GM21528 (cell line): ENCODE data around the gene OR51B2.
A peak's percentile ranks its signal among the peaks of the same experiment; 100 is the strongest.

Source experiments
- ATAC-seq: cut with Tn5 transposase; IDR thresholded peaks from one replicate; pipeline ENCODE4 v1.9.1; 2021; ENCODE audit warnings: mild to moderate bottlenecking, moderate library complexity; ENCODE audit not compliant: unreplicated experiment, low FRiP score

The OR51B2 gene

DNA sequence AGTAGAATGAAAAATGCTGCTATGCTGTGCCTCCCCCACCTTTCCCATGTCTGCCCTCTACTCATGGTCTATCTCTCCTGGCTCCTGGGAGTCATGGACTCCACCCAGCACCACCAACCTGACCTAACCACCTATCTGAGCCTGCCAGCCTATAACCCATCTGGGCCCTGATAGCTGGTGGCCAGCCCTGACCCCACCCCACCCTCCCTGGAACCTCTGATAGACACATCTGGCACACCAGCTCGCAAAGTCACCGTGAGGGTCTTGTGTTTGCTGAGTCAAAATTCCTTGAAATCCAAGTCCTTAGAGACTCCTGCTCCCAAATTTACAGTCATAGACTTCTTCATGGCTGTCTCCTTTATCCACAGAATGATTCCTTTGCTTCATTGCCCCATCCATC is 39.5 kb downstream of the OR51B2 start:
- ATAC-seq = no peak

DNA sequence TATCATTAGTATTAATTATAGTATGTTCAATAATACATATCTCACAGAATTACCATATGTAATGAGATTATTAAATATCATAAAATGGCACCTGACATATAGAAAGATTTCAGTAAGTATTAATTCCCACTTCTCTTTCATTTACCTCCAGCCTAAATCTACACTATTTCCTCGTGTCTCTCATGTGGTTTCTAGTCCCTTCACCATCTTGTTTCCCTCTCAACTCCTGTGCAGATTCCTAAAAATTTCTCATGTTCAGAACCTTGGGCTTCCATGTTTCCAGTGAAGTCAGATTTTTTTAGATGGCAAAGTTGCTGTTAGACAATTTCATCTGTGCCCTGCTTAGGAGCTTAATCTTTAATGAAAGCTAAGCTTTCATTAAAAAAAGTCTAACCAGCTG is 40.2 kb downstream of the OR51B2 start:
- ATAC-seq = no peak

DNA sequence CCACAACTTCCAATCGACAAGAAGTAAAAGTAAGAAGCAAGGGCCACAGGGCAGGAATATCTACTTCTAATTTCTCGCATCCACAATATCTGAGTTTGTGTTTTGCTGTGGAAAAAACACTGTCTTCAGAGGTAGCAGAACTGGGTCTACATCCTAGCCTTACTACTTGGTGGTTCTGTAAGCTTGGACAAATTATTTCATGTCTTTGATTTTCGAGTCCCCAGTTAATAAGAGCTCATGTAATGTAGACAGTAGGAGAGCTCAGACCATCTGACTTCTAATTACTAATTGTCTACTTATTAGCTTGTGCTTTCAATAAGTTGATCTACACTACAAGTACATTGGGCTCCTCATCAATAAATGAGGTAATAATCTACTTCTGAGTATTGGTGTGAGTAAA is 41.0 kb downstream of the OR51B2 start:
- ATAC-seq = no peak

DNA sequence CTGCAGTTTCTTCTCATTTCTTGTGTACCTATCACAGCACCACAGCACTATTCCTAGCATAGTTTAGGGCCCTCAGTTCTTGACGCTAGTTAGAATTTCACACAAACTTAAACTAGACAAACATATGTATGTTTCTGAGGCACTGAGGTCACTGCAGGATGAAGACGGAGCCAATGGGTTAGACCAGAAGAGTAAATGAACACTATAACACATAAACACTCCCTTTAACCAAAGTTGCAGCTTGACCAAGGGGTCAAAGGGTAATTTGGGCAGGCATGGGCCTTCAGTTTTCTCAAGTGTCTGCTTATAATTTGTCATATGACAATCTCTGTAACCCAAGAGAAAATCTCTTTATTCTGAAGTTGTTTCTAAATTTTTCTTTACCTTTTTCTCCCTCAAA is 41.5 kb downstream of the OR51B2 start:
- ATAC-seq = no peak

DNA sequence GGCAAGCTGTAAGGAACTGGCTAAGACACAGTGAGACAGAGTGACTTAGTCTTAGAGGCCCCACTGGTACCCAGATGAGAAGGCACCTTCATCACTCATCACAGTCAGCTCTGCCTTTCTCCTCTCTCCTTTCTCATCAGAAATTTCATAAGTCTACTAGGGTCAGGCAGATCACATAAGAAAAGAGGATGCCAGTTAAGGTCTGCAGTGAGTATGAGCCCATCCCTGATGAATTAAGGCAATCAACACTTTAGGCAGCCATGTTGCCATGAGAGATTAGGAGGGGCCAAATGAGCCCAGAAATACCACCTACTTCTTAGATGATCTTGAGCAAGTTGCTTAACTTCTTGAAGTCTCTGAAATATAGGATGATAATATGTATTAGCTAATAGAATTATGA is 42.5 kb downstream of the OR51B2 start:
- ATAC-seq = no peak

DNA sequence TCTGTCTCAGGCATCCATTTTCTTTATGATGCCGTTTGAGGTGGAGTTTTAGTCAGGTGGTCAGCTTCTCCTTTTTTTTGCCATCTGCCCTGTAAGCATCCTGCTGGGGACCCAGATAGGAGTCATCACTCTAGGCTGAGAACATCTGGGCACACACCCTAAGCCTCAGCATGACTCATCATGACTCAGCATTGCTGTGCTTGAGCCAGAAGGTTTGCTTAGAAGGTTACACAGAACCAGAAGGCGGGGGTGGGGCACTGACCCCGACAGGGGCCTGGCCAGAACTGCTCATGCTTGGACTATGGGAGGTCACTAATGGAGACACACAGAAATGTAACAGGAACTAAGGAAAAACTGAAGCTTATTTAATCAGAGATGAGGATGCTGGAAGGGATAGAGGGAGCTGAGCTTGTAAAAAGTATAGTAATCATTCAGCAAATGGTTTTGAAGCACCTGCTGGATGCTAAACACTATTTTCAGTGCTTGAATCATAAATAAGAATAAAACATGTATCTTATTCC is 43.5 kb downstream of the OR51B2 start:
- peak; percentile 84 for ATAC-seq

DNA sequence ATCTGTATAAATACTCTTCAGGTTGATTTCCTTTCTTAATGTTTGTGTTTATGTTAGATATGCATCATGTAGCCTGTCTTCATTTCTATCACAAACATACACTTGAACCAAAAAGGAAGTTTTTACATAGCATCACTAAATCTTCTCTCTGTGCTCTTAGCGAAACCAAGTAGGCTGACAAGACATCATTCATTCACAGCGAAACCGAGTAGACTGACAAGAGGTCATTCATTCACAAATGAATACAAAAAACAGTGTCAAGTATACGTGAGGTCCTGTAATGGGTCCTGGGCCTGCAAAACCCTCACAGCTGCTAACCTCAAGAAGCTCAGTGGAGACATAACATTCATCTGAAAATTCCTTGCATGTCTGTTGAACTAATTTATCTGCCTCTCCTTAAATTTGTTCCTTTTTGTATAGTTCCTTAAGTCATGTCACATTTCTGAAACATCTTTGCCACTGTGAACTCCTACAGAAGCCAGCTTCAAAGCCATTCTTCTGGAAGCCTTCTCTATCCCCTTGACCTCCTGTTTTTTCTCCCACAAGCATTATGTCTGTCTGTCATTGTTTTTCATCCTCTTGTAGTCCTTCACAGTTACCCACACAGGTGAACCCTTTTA is 44.5 kb downstream of the OR51B2 start:
- ATAC-seq = no peak

DNA sequence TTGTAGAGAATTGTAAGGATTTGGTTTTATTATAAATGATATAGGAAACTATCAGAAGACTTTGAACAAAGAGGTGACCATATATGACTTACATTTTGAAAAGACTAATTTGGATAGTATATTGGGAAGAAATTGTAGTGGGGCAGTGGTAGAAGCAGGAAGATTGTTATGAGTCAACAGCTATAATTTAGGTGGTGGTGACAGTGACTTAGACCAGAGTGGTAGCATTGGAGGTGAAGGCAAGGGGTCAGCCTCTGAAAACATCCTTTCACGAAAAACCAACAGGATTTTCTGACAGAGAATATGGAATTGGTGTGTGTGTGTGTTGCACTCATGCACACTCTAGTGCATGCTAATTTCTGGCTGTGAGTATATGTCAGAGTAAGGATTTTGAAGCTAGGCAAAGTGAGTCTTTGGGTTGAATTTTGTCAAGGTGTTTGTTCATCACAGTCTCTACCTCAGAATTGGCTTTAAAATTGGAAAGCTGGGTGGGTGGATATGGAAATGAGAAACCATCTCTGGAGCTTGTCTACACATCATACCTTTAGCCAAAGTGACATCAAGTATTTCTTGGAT is 46.2 kb downstream of the OR51B2 start:
- no peak for ATAC-seq

DNA sequence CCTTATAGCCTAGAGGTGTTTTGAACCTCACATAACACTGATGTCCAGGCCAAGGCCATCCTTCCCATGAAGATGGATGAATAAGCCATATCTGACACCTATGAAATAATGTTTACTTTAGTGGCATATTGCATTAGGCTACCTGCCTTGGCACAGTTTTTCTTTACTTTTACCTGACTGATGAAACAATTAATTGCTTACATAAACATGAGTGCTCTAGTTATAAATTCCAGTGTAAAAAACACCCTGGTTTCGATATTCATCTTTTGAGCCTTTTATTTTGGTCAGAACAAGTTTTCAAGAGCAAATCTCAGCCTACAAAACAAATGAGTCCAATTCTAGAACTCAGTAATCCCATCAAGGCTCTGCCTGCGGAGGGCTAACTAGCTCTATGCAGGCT is 47.4 kb downstream of the OR51B2 start:
- ATAC-seq = no peak

DNA sequence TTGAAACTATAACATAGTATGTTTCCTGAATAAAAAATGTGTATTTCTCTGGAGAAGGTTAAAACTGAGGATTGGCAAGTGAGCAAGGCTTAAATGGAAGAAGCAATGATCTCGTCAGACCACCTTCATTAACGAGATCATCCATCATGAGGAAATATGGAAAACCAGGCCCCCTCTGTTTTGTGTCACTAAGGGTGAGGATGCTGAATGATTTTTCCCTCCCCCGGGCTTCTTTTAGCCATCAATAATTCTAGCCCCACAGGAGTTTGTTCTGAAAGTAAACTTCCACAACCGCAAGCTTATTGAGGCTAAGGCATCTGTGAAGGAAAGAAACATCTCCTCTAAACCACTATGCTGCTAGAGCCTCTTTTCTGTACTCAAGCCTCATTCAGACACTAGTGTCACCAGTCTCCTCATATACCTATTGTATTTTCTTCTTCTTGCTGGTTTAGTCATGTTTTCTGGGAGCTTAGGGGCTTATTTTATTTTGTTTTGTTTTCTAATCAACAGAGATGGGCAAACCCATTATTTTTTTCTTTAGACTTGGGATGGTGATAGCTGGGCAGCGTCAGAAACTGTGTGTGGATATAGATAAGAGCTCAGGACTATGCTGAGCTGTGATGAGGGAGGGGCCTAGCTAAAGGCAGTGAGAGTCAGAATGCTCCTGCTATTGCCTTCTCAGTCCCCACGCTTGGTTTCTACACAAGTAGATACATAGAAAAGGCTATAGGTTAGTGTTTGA is 48.6 kb downstream of the OR51B2 start:
- no peak for ATAC-seq

DNA sequence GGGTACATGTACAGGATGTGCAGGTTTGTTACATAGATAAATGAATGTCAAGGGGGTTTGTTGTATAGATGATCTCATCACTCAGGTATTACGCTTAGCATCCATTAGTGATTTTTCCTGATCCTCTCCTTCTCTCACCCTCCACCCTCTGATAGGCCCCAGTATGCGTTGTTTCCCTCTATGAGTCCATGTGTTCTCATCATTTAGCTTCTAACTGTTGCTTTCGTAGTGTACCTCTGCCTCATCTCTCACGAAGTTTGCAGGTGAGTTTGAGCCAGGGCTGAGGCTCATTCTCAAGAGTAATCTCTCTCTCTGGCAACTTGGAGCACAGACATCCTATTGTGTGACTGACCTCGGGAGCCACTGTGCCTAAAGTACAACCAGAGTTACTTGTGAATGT is 49.7 kb downstream of the OR51B2 start:
- no peak for ATAC-seq
